GM12873 (cell line): Measurements from ENCODE around the gene ATP11B.

Source experiments
- CTCF ChIP-seq: IDR thresholded peaks from 2 replicates; pipeline ENCODE4 v1.5.1; 2012; ENCODE audit warnings: low read depth, mild to moderate bottlenecking, moderate library complexity, low read length, control low read depth; ENCODE audit not compliant: insufficient read depth; ENCODE audit errors: missing control alignments

Gene ATP11B

GRCh38 chr3:182949688-182950087 is 156.4 kb downstream of the ATP11B start:
- TF ChIP-seq CTCF: no peak

- no peak for TF ChIP-seq CTCF
These were observed 161.4 kb downstream of the ATP11B start for GRCh38 chr3:182954553-182955235.

GRCh38 chr3:182957226-182957625 is 163.9 kb downstream of the ATP11B start:
- no peak for TF ChIP-seq CTCF

GRCh38 chr3:182957676-182958266 is 164.5 kb downstream of the ATP11B start:
- TF ChIP-seq CTCF: no peak

GRCh38 chr3:182959474-182960350 is 166.4 kb downstream of the ATP11B start:
- TF ChIP-seq CTCF: no peak

GRCh38 chr3:182962166-182962565 is 168.9 kb downstream of the ATP11B start:
- no peak for TF ChIP-seq CTCF

- TF ChIP-seq CTCF: no peak
These were observed 170.9 kb downstream of the ATP11B start for GRCh38 chr3:182964179-182964578.
